Heart right ventricle (tissue), 16 donors: ENCODE data around the gene JAGN1. TPM values are rescaled to one million over a fixed set of nuclear protein-coding genes. Genes with fewer than 3 reads are reported as not detected.

Experiments
- ATAC-seq, 8 donors: fragments of 200-7000 bp; cut with Tn5 transposase; one replicate each; pipeline ENCODE4 v1.9.1; 2020; ENCODE audit warnings: mild to moderate bottlenecking in 8 of 8, moderate library complexity in 8 of 8, moderate number of reproducible peaks in 1 of 8
- DNase-seq, 2 donors: peaks; one replicate each; pipeline ENCODE4 v3.0.0-alpha.2; 2020
- H3K27ac ChIP-seq, 10 donors: fragments of 200-600 bp; sonication (generic) in 2 of 10; one replicate each; pipeline versions ENCODE4 v1.5.0 to v1.8.0; 2020 to 2022; ENCODE audit warnings: mild to moderate bottlenecking in 3 of 10
- H3K27me3 ChIP-seq, 7 donors: fragments of 200-600 bp; one replicate each; pipeline ENCODE4 v1.8.0; 2021 to 2022; ENCODE audit warnings: mild to moderate bottlenecking in 2 of 7
- H3K36me3 ChIP-seq, 9 donors: fragments of 200-600 bp; sonication (generic) in 1 of 9; one replicate each; pipeline versions ENCODE4 v1.5.0 to v1.8.0; 2020 to 2022; ENCODE audit warnings: mild to moderate bottlenecking in 2 of 9
- H3K4me1 ChIP-seq, 9 donors: fragments of 200-600 bp; sonication (generic) in 1 of 9; one replicate each; pipeline versions ENCODE4 v1.5.0 to v1.8.0; 2020 to 2022; ENCODE audit warnings: mild to moderate bottlenecking in 4 of 9
- H3K4me3 ChIP-seq, 10 donors: fragments of 200-600 bp; sonication (generic) in 2 of 10; one replicate each; pipeline versions ENCODE4 v1.5.0 to v1.8.0; 2020 to 2022; ENCODE audit warnings: mild to moderate bottlenecking in 7 of 10, moderate library complexity in 2 of 10
- H3K9me3 ChIP-seq, 11 donors: fragments of 200-600 bp in 10 of 11; sonication (generic) in 2 of 11; one replicate each; pipeline versions ENCODE4 v1.5.0 to v1.8.0; 2013 to 2022; ENCODE audit warnings: mild to moderate bottlenecking in 2 of 11, control low read depth in 1 of 11, moderate library complexity in 1 of 11
- CTCF ChIP-seq, 9 donors: fragments of 200-600 bp; sonication (generic) in 2 of 9; IDR thresholded peaks; one replicate each; pipeline versions ENCODE4 v1.5.0 to v1.8.0; 2021 to 2022; ENCODE audit warnings: antibody characterized with exemption in 9 of 9, mild to moderate bottlenecking in 5 of 9, moderate library complexity in 1 of 9
- WGBS, 2 donors: extraction: QIAGEN DNeasy Blood & Tissue Kit; methylation state at CpG; one replicate each; pipeline ENCODE4 v1.1.7; 2013; ENCODE audit warnings: inconsistent platforms in 1 of 2; 5-methylcytosine and 5-hydroxymethylcytosine counted together
- intact Hi-C, 10 donors: fragments of 100-400 bp; cut with DNase I; formaldehyde crosslinking; loops; one replicate each; pipeline versions ENCODE4 v1.11.1 to v1.14.2; 2022
- polyA plus RNA-seq, 2 donors: library from polyadenylated mRNA; stranded (reverse); fragments of 200-250 nt; gene quantifications; one replicate each; pipeline ENCODE4 v1.2.3, GENCODE V29; 2013
- total RNA-seq, 10 donors: library from RNA; stranded (reverse); fragmentation: NEBNext Ultra II Directional in 3 of 10; extraction: Animal tissue kit (Norgen Biotek cat#: 25700) in 3 of 10; gene quantifications; one replicate each; pipeline versions ENCODE4 v1.2.1 to v1.2.4, GENCODE V29; 2021 to 2023
- donor health status: Arrhythmogenic right ventricular cardiomyopathy.
- donor health status: ischemic (EF 13 %, LVEDD 7.1; RV severe dilation, severe dysfunction).
- donor health status: healthy with polysubstance abuse.
- donor health status: DM: no; HTN: yes; CAD: no.
- donor health status: DM: no; HTN: no; CAD: no.
- donor health status: ischemic (EF 25% LVEDD 6.9; RV normal size, moderate dysfunction).
- donor health status: ischemic (EF 25% LVEDD 5.7; RV mildly dilated, moderate dysfunction).
- donor health status: healthy.
- donor health status: DM: yes; HTN: yes; CAD: no.
- donor health status: Ischemic cardiomyopathy.
- donor health status: ischemic (EF 35%, LVEDD 5.7; RV mildly dilated, moderate dysfunction).
- donor health status: nonischemic (EF 11% LVEDD 7.7; RV severe dilation, severe dysfunction).
- donor health status: DM: yes; HTN: yes; CAD: no.
- donor health status: PGD.
- donor health status: ischemic (EF 29% LVEDD 5.4; RV normal size, mild dysfunction).
- donor health status: nonischemic (EF 23%, LVEDD 6.1; RV moderate dilation, normal function).

The JAGN1 gene
- total and polyA plus RNA-seq, 12 donors = 13.8 to 69.3 (median 18.8) TPM

GRCh38 chr3:9861626-9862130 is 28.7 kb upstream of the JAGN1 start:
- Histone ChIP-seq H3K27ac (no peak overlapping the region), H3K4me1 (peaks cover 3 to 29% (median 9%) of the 10 kb centered on the region in 9 donors), H3K4me3 (no peak overlapping the region), H3K27me3 (no peaks in the 10 kb centered on the region), H3K36me3 (no peaks in the 10 kb centered on the region), H3K9me3 (no peaks in the 10 kb centered on the region)
- WGBS, 2 donors = 89 to 93% methylated on average over 5 of the region's 5 CpGs
- TF ChIP-seq CTCF (IDR thresholded peaks at IDR 0.05) = no peak
- no peak for ATAC-seq
- DNase-seq = no peak
- intact Hi-C loops = loop anchor here in 1 of 10 donors (5.0 kb wide), 1 partner anchor 56 kb away; the partner anchor contains the start of gene IL17RC

- Histone ChIP-seq H3K9me3 (no peaks in the 10 kb centered on the region), H3K4me3 (peak overlapping the region in 9 of 10 donors; percentile 22 to 63 (median 53)), H3K36me3 (no peaks in the 10 kb centered on the region), H3K4me1 (peaks cover 3 to 29% (median 9%) of the 10 kb centered on the region in 9 donors), H3K27me3 (no peaks in the 10 kb centered on the region), H3K27ac (peak overlapping the region in 7 of 10 donors; percentile 28 to 54 (median 38))
- TF ChIP-seq CTCF (IDR thresholded peaks at IDR 0.05) = peak in 7 of 9 donors; percentile 43 to 70 (median 51)
- DNase-seq (peak; percentile 44 to 77), ATAC-seq (peak; percentile 86 to 91 (median 88))
- intact Hi-C loops = loop anchor here in 1 of 10 donors (5.0 kb wide), 1 partner anchor 55 kb away; the partner anchor contains the start of gene IL17RC
- WGBS, 2 donors = 12 to 20% methylated on average over 37 to 45 of the region's 45 CpGs
Measured at GRCh38 chr3:9862391-9863057, 27.9 kb upstream of the JAGN1 start.

GRCh38 chr3:9863058-9863772 is 27.2 kb upstream of the JAGN1 start:
- H3K4me3 ChIP-seq = peak overlapping the region in 9 of 10 donors; percentile 22 to 63 (median 53)
- DNase-seq = no peak
- TF ChIP-seq CTCF (IDR thresholded peaks at IDR 0.05) = no peak
- H3K36me3 ChIP-seq = no peaks in the 10 kb centered on the region
- intact Hi-C loops = loop anchor here in 1 of 10 donors (5.0 kb wide), 1 partner anchor 54 kb away; the partner anchor contains the start of gene IL17RC
- H3K9me3 ChIP-seq = no peaks in the 10 kb centered on the region
- H3K4me1 ChIP-seq = peaks cover 3 to 29% (median 9%) of the 10 kb centered on the region in 9 donors
- no peaks in the 10 kb centered on the region for H3K27me3 ChIP-seq
- peak in 4 of 8 donors; percentile 6 to 23 (median 12) for ATAC-seq
- 59 to 69% methylated on average over 22 of the region's 22 CpGs for WGBS, 2 donors
- H3K27ac ChIP-seq = peak overlapping the region in 5 of 10 donors; percentile 31 to 54 (median 39)
